Right lobe of liver (tissue), 6 donors: ENCODE measurements around the gene UBE2E2. TPM values are rescaled to one million over a fixed set of nuclear protein-coding genes. Genes with fewer than 3 reads are reported as not detected.

Experiments used
- ATAC-seq, 4 donors: fragments of 200-7000 bp; cut with Tn5 transposase; one replicate each; pipeline ENCODE4 v1.9.1; 2020; ENCODE audit warnings: mild to moderate bottlenecking in 4 of 4, moderate library complexity in 4 of 4
- DNase-seq, 3 donors: peaks; one replicate each; pipeline ENCODE4 v3.0.0-alpha.2; 2020
- H3K27ac ChIP-seq, 3 donors: fragments of 200-600 bp; one replicate each; pipeline ENCODE4 v1.8.0; 2022
- H3K27me3 ChIP-seq, 2 donors: fragments of 200-600 bp; one replicate each; pipeline ENCODE4 v1.8.0; 2022
- H3K36me3 ChIP-seq, 4 donors: fragments of 200-600 bp; sonication (generic) in 1 of 4; one replicate each; pipeline versions ENCODE4 v1.5.1 to v1.8.0; 2017 to 2022; ENCODE audit warnings: control low read depth in 1 of 4
- H3K4me1 ChIP-seq, 4 donors: fragments of 200-600 bp; sonication (generic) in 1 of 4; one replicate each; pipeline versions ENCODE4 v1.5.1 to v1.8.0; 2017 to 2022; ENCODE audit warnings: control low read depth in 1 of 4
- H3K4me3 ChIP-seq, 3 donors: fragments of 200-600 bp; one replicate each; pipeline ENCODE4 v1.8.0; 2022
- H3K9me3 ChIP-seq, 4 donors: fragments of 200-600 bp; sonication (generic) in 1 of 4; one replicate each; pipeline versions ENCODE4 v1.5.1 to v1.8.0; 2017 to 2022; ENCODE audit warnings: control low read depth in 1 of 4
- POLR2A ChIP-seq: fragments of 450-650 bp; IDR thresholded peaks from one replicate; pipeline ENCODE4 v1.6.1; 2017; ENCODE audit warnings: antibody characterized with exemption, mild to moderate bottlenecking
- WGBS: methylation state at CpG from one replicate; pipeline ENCODE4 v1.1.6; 2018; ENCODE audit warnings: low coverage, low lambda C conversion rate; ENCODE audit not compliant: insufficient coverage; ENCODE audit errors: missing lambda C conversion rate; 5-methylcytosine and 5-hydroxymethylcytosine counted together
- intact Hi-C, 2 donors: fragments of 100-400 bp; cut with DNase I; formaldehyde crosslinking; loops; one replicate each; pipeline versions ENCODE4 v1.11.2 to v1.14.1; 2022
- total RNA-seq, 6 experiments: library from RNA; depleted of rRNA in 2 of 6; stranded (reverse); fragments of >200 nt in 2 of 6; fragmentation: NEBNext Ultra II Directional in 3 of 6; extraction: Animal tissue kit (Norgen Biotek cat#: 25700) in 3 of 6; gene quantifications; one replicate each; pipeline versions ENCODE4 v1.1.0 to v1.2.4, GENCODE V29; 2016 to 2023
- TF ChIP-seq, protein P1 (sequence below), 4 donors: fragments of 200-600 bp in 3 of 4; fragments of 450-650 bp in 1 of 4; IDR thresholded peaks; one replicate each; pipeline versions ENCODE4 v1.5.1 to v1.8.0; 2016 to 2022; ENCODE audit warnings: antibody characterized with exemption in 4 of 4, mild to moderate bottlenecking in 2 of 4
- donor health status: DM: no; HTN: yes; CAD: no.
- donor health status: DM: no; HTN: no; CAD: no.
- donor health status: DM: no; HTN: no; CAD: no.
- donor health status: DM: no; HTN: yes; CAD: no.
- donor health status: DM: no; HTN: yes; CAD: no.

Gene UBE2E2
- total RNA-seq, 6 experiments from 2014 or later = 17.2 to 29.1 (median 18.1) TPM

GRCh38 chr3:23376516-23377248 lies 173.6 kb downstream of the UBE2E2 start:
- Histone ChIP-seq H3K9me3 (no peaks in the 10 kb centered on the region), H3K27me3 (no peaks in the 10 kb centered on the region), H3K4me3 (no peak overlapping the region), H3K27ac (no peak overlapping the region), H3K4me1 (peaks cover 0 to 9% (median 0%) of the 10 kb centered on the region in 4 donors), H3K36me3 (no peaks in the 10 kb centered on the region)
- intact Hi-C loops = no loop called here
- ATAC-seq (no peak), DNase-seq (no peak)
- WGBS = 85% methylated on average over 3 of the region's 3 CpGs
- TF ChIP-seq, protein P1, sequence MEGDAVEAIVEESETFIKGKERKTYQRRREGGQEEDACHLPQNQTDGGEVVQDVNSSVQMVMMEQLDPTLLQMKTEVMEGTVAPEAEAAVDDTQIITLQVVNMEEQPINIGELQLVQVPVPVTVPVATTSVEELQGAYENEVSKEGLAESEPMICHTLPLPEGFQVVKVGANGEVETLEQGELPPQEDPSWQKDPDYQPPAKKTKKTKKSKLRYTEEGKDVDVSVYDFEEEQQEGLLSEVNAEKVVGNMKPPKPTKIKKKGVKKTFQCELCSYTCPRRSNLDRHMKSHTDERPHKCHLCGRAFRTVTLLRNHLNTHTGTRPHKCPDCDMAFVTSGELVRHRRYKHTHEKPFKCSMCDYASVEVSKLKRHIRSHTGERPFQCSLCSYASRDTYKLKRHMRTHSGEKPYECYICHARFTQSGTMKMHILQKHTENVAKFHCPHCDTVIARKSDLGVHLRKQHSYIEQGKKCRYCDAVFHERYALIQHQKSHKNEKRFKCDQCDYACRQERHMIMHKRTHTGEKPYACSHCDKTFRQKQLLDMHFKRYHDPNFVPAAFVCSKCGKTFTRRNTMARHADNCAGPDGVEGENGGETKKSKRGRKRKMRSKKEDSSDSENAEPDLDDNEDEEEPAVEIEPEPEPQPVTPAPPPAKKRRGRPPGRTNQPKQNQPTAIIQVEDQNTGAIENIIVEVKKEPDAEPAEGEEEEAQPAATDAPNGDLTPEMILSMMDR (IDR thresholded peaks at IDR 0.05) = no peak
- no peak for TF ChIP-seq POLR2A

DNA sequence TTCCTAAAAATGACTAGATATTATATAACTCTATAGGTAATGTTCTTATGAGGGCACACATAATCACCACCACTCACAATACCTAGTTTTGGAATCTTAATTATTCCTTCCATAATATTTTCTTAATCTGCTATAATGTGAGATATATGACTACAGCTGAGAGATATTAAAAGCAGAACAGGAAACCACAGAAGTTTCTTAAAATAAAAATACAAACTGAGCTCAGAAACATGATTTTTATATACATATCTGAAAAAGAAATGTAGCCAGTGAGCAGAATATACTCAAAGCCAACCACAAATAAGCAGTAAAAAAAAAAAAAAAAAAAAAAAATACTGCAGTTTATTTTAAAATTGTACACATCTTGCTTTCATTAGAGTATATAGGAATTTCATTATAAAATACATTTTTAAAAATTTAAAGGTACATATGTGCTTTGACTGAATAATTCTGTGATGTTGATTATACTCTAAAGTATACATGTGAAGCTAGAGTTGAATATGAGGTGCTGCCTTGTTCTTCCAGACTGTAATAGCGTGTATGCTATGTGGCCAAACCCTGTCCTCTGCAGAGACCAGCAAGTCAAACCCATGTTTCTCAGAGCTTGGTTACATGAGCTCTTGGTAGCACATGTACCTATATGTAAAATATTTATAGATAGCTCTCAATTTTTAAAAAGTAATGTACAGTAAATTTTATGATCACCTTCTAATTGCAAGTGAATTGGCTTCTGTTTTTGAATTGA lies 175.0 kb downstream of the UBE2E2 start:
- 100% methylated on average over 1 of the region's 1 CpG for WGBS
- intact Hi-C loops = no loop called here
- no peaks in the 10 kb centered on the region for H3K27me3 ChIP-seq
- DNase-seq (no peak), ATAC-seq (no peak)
- no peaks in the 10 kb centered on the region for H3K9me3 ChIP-seq
- H3K36me3 ChIP-seq = no peaks in the 10 kb centered on the region
- H3K4me1 ChIP-seq = peaks cover 0 to 9% (median 0%) of the 10 kb centered on the region in 4 donors
- TF ChIP-seq POLR2A = no peak
- TF ChIP-seq, protein P1 (IDR thresholded peaks at IDR 0.05) = no peak
- no peak overlapping the region for H3K27ac ChIP-seq
- H3K4me3 ChIP-seq = no peak overlapping the region

DNA sequence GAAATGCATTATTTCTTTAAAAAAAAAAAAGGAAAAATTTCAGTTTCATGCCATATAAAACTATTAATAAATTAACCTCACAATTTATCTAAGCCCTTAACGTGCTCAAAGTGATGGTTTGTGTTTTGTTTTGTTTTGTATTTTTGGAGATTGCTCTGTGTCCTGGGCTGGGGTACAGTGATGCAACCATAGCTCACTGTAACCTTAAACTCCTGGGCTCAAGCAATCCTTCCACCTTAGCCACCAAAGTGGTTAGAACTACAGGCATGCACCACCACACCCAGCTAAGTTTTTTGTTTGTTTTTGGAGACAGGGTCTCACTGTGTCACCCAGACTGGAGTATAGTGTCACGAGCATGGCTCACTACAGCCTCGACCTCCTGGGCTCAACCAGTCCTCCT lies 180.7 kb downstream of the UBE2E2 start:
- ATAC-seq = no peak
- no peak for TF ChIP-seq POLR2A
- TF ChIP-seq, protein P1 (IDR thresholded peaks at IDR 0.05) = no peak
- Histone ChIP-seq H3K9me3 (no peaks in the 10 kb centered on the region), H3K36me3 (no peaks in the 10 kb centered on the region), H3K27me3 (no peaks in the 10 kb centered on the region), H3K27ac (no peak overlapping the region), H3K4me3 (no peak overlapping the region), H3K4me1 (no peaks in the 10 kb centered on the region)
- DNase-seq = peak in 1 of 3 donors; percentile 13
- intact Hi-C loops = no loop called here
- WGBS = 45% methylated on average over 1 of the region's 3 CpGs

DNA sequence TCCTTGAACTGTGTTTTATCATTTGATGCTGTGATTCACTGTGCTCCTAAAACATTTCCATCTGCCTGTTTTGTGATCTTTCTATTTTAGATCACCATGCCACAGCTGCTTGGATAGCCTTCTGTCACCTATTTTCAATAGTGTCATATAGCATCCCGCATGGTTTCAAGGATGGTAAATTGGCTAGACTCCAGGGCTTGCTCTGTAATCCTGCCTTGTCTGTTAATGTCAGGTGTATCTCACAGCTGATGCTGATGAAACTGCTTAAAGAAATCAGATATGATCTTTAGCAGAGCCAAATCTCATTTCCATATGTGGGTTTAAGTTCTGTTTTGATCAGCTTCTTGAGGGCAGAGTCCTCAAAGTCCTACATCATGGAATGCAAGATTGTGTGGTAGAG lies 182.2 kb downstream of the UBE2E2 start:
- no peak overlapping the region for H3K4me3 ChIP-seq
- TF ChIP-seq, protein P1 (IDR thresholded peaks at IDR 0.05) = no peak
- no peak for TF ChIP-seq POLR2A
- H3K27me3 ChIP-seq = no peaks in the 10 kb centered on the region
- H3K27ac ChIP-seq = no peak overlapping the region
- ATAC-seq (no peak), DNase-seq (no peak)
- 58% methylated on average over 1 of the region's 1 CpG for WGBS
- intact Hi-C loops = no loop called here
- H3K36me3 ChIP-seq = no peaks in the 10 kb centered on the region
- no peaks in the 10 kb centered on the region for H3K4me1 ChIP-seq
- no peaks in the 10 kb centered on the region for H3K9me3 ChIP-seq
